IPS-15b (cell line): Measurements from ENCODE around the gene APPL2.
"Not testable (repeated sequence)": the region's sequence is repeated elsewhere in the genome, so short reads cannot be mapped to it uniquely, and the experiment has no call there.

Experiments
- H3K27me3 ChIP-seq: one replicate; pipeline ENCODE4 v1.6.1; 2013; ENCODE audit warnings: low read length; ENCODE audit not compliant: control insufficient read depth, insufficient read depth
- H3K36me3 ChIP-seq: one replicate; pipeline ENCODE4 v1.6.1; 2013; ENCODE audit warnings: low read length; ENCODE audit not compliant: control insufficient read depth, insufficient read depth
- H3K4me1 ChIP-seq: one replicate; pipeline ENCODE4 v1.6.1; 2013; ENCODE audit warnings: mild to moderate bottlenecking, low read length; ENCODE audit not compliant: control insufficient read depth, insufficient read depth
- H3K4me3 ChIP-seq: one replicate; pipeline ENCODE4 v1.5.1; 2013; ENCODE audit warnings: low read depth, low read length
- H3K9ac ChIP-seq: one replicate; pipeline ENCODE4 v1.6.1; 2013; ENCODE audit warnings: low read depth, mild to moderate bottlenecking, low read length
- H3K9me3 ChIP-seq: one replicate; pipeline ENCODE4 v1.6.1; 2013; ENCODE audit warnings: mild to moderate bottlenecking, low read length; ENCODE audit not compliant: control insufficient read depth, insufficient read depth

Gene APPL2

GRCh38 chr12:105252901-105253300 lies 16.9 kb upstream of the APPL2 start:
- no peaks in the 10 kb centered on the region for H3K27me3 ChIP-seq
- H3K9me3 ChIP-seq = no peaks in the 10 kb centered on the region
- H3K9ac ChIP-seq = no peak overlapping the region
- no peak overlapping the region for H3K4me3 ChIP-seq
- H3K36me3 ChIP-seq = no peaks in the 10 kb centered on the region
- H3K4me1 ChIP-seq = no peaks in the 10 kb centered on the region

- not testable (repeated sequence) for H3K4me1 ChIP-seq, H3K27me3 ChIP-seq
Measured at GRCh38 chr12:105245776-105246427, 9.9 kb upstream of the APPL2 start.

DNA sequence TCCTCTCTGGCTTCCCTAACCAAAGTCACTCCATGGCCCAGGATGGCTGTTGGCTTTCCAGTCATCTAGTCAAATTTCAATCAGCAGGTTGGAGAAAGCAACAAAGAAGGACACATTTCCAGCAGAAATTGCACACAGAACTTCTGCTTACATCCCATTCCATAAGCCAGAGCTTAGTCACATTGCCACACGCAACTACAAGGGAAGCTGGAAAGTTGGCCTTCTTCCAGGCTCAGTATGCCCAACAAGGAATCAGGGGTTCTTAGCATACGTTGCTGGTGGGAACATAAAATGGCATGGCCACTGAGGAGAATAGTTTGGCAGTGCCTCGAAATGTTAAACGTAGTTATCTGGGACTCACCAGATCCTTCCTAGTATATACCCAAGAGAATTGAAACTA lies 9.3 kb upstream of the APPL2 start:
- Histone ChIP-seq H3K4me1 (no peaks in the 10 kb centered on the region), H3K4me3 (no peak overlapping the region), H3K27me3 (no peaks in the 10 kb centered on the region), H3K36me3 (no peaks in the 10 kb centered on the region), H3K9me3 (peaks cover 6% of the 10 kb centered on the region), H3K9ac (no peak overlapping the region)

More at GRCh38 chr12:105245776-105246427, 9.9 kb upstream of the APPL2 start:
- H3K9me3 ChIP-seq, H3K36me3 ChIP-seq, H3K4me3 ChIP-seq, H3K9ac ChIP-seq: not testable (repeated sequence)

DNA sequence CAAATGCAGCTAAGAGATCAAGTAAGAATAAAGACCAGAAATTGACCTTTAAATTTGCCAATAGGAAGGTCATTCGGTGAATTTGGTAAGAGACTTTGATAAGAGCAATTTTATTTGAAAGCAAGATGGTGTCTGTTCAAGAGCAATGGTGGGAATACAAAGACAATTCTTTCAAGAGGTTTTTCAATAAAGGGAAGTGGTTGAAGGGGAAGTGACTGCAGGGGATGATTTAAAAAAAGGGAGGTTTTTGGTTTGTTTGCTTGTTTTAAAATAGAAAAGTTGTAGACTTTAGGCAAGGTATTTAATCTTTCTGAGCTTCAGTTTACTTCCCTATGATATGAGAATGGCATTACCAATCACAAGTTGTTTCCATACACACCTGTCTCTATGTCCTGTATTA lies 4.3 kb upstream of the APPL2 start:
- Histone ChIP-seq H3K27me3 (peaks cover 3% of the 10 kb centered on the region), H3K36me3 (no peaks in the 10 kb centered on the region), H3K4me3 (no peak overlapping the region), H3K4me1 (no peaks in the 10 kb centered on the region), H3K9ac (no peak overlapping the region), H3K9me3 (peaks cover 2% of the 10 kb centered on the region)

GRCh38 chr12:105239304-105239703 lies 3.3 kb upstream of the APPL2 start:
- Histone ChIP-seq H3K36me3 (no peaks in the 10 kb centered on the region), H3K9ac (no peak overlapping the region), H3K27me3 (peaks cover 3% of the 10 kb centered on the region), H3K9me3 (no peaks in the 10 kb centered on the region), H3K4me3 (no peak overlapping the region), H3K4me1 (peaks cover 4% of the 10 kb centered on the region)

- H3K4me1 ChIP-seq = peaks cover 4% of the 10 kb centered on the region
Measured at GRCh38 chr12:105237666-105238065, 1.7 kb upstream of the APPL2 start.

GRCh38 chr12:105235281-105235731 lies 668 bp downstream of the APPL2 start:
- no peaks in the 10 kb centered on the region for H3K9me3 ChIP-seq
- H3K4me1 ChIP-seq = peaks cover 4% of the 10 kb centered on the region
- peak overlapping the region; percentile 88 for H3K4me3 ChIP-seq
- peaks cover 3% of the 10 kb centered on the region for H3K27me3 ChIP-seq
- peak overlapping the region; percentile 51 for H3K9ac ChIP-seq
- H3K36me3 ChIP-seq = no peaks in the 10 kb centered on the region

More at GRCh38 chr12:105237666-105238065, 1.7 kb upstream of the APPL2 start:
- Histone ChIP-seq H3K4me3 (no peak overlapping the region), H3K36me3 (no peaks in the 10 kb centered on the region), H3K9ac (no peak overlapping the region), H3K27me3 (peaks cover 3% of the 10 kb centered on the region), H3K9me3 (no peaks in the 10 kb centered on the region)

DNA sequence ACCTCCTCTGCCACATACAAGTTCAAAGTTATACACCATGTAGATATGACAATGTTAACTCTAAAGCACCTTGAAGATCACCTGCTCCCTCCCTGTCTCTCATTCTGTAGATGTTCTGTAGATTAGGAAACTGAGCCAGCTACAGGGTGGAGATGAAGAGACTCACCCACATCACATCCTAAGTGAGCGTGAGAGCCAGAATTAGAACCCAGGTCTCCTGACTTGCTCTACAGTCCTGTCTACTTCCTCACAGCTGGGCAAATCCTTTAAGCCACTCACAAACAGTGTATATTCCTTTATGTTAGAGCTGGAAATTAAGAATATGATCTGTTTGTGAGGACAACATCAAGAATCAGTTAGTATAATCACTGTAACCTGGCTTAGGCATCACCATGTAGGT lies 1.8 kb downstream of the APPL2 start:
- Histone ChIP-seq H3K36me3 (no peaks in the 10 kb centered on the region), H3K9me3 (no peaks in the 10 kb centered on the region), H3K27me3 (peaks cover 3% of the 10 kb centered on the region), H3K4me1 (peaks cover 4% of the 10 kb centered on the region), H3K9ac (no peak overlapping the region), H3K4me3 (no peak overlapping the region)

- no peak overlapping the region for H3K4me3 ChIP-seq
- H3K9ac ChIP-seq = no peak overlapping the region
- peaks cover 3% of the 10 kb centered on the region for H3K27me3 ChIP-seq
- H3K9me3 ChIP-seq = no peaks in the 10 kb centered on the region
- H3K36me3 ChIP-seq = no peaks in the 10 kb centered on the region
- H3K4me1 ChIP-seq = peaks cover 4% of the 10 kb centered on the region
Measured at GRCh38 chr12:105233041-105233905, 2.7 kb downstream of the APPL2 start.

- H3K27me3 ChIP-seq = no peaks in the 10 kb centered on the region
- no peaks in the 10 kb centered on the region for H3K36me3 ChIP-seq
- no peak overlapping the region for H3K9ac ChIP-seq
- H3K4me3 ChIP-seq = no peak overlapping the region
- H3K9me3 ChIP-seq = no peaks in the 10 kb centered on the region
- peaks cover 4% of the 10 kb centered on the region for H3K4me1 ChIP-seq
Measured at GRCh38 chr12:105231396-105231795, 4.6 kb downstream of the APPL2 start.

DNA sequence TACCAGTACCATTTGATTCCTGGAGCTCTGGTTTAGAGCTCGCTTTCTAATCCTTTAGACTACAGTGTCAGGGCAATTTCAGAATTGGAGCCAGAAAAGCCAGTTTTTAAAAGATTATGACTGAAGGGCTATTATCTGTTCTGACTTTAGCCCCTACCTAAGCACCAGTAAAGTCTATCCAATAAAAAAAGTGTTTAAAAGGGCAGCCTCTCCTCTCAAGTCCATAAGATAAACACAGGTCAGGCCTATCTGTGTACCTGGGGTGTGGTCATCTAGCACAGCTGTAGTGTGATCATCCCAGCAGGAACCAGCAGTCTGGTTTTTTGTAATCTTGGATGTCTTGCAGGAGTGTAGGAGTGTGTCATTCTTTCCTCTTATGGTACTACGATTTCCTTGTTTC lies 6.6 kb downstream of the APPL2 start:
- peaks cover 1% of the 10 kb centered on the region for H3K4me1 ChIP-seq
- no peaks in the 10 kb centered on the region for H3K9me3 ChIP-seq
- H3K27me3 ChIP-seq = no peaks in the 10 kb centered on the region
- no peak overlapping the region for H3K9ac ChIP-seq
- H3K4me3 ChIP-seq = no peak overlapping the region
- H3K36me3 ChIP-seq = no peaks in the 10 kb centered on the region

- Histone ChIP-seq H3K9ac (no peak overlapping the region), H3K4me1 (no peaks in the 10 kb centered on the region), H3K4me3 (no peak overlapping the region), H3K27me3 (no peaks in the 10 kb centered on the region), H3K36me3 (no peaks in the 10 kb centered on the region), H3K9me3 (no peaks in the 10 kb centered on the region)
Measured at GRCh38 chr12:105228966-105229365, 7.0 kb downstream of the APPL2 start.
